ENCODE data around the gene ACAD8.

GRCh38 chr11:134275188-134275533 lies 21.8 kb downstream of the ACAD8 start:
- TF ChIP-seq RFX5 (IDR thresholded peaks at IDR 0.05; ENCODE audit: low read depth, low read length) (no peak), CTCF (conservative IDR thresholded peaks at IDR 0.05; ENCODE audit: low read depth, low read length) (no peak), POLR2A (IDR thresholded peaks at IDR 0.05; ENCODE audit: low read depth, low read length) (no peak), BHLHE40 (IDR thresholded peaks at IDR 0.05; ENCODE audit: low read depth, low read length) (no peak), NFE2L2 (IDR thresholded peaks at IDR 0.05; ENCODE audit: low read depth, low read length) (no peak), RAD21 (IDR thresholded peaks at IDR 0.05; ENCODE audit: low read length) (no peak), RCOR1 (IDR thresholded peaks at IDR 0.05; ENCODE audit: insufficient replicate concordance, low read length) (no peak)

All from IMR-90 (cell line).